HCT116 (cell line): Measurements from ENCODE around the gene RAP2C. TPM values are rescaled to one million over a fixed set of nuclear protein-coding genes. Genes with fewer than 3 reads are reported as not detected.

Source experiments
- ATAC-seq: fragments of 200-7000 bp; cut with Tn5 transposase; 2 replicates; pipeline ENCODE4 v1.9.1; 2020; ENCODE audit warnings: mild to moderate bottlenecking, moderate library complexity
- BruUV-seq: library from RNA; stranded (reverse); fragments of 400-500 nt; replicated peaks from 2 replicates; lab custom pipeline; 2021; lab: Mats Ljungman, UMichigan
- CTCF ChIA-PET: fragments of 300-600 bp; sonication (Branson Sonifier 250); formaldehyde crosslinking; loops from one replicate; lab custom pipeline; 2021; ENCODE audit warnings: antibody characterized with exemption; lab: Charles Lee
- POLR2A ChIA-PET: fragments of 300-600, 350-600 bp; sonication (Branson Sonifier 250); formaldehyde crosslinking; loops from one replicate; lab custom pipeline; 2021; ENCODE audit warnings: antibody characterized with exemption; lab: Charles Lee
- RAD21 ChIA-PET, 2 experiments: fragments of 300-600 bp; sonication (Branson Sonifier 250); formaldehyde crosslinking; loops; one replicate each; lab custom pipeline; 2023; ENCODE audit warnings: low total read pairs in 2 of 2; ENCODE audit not compliant: uncharacterized antibody in 2 of 2, unreplicated experiment in 2 of 2, low non-redundant PET in 1 of 2; lab: Charles Lee
- DNase-seq: peaks from one replicate; pipeline ENCODE4 v3.0.0-alpha.2; 2010; ENCODE audit warnings: low read depth, low spot score
- H2AFZ ChIP-seq: fragments of 200-600 bp; shearing (Covaris generic), sonication (generic); 2 replicates; pipeline ENCODE4 v1.6.1; 2017; ENCODE audit warnings: low read depth, mixed run types, mixed read lengths, antibody characterized with exemption, low read length; ENCODE audit not compliant: poor library complexity, severe bottlenecking
- H3K27ac ChIP-seq: 2 replicates; pipeline ENCODE4 v1.5.1; 2012; ENCODE audit warnings: low read depth, low read length
- H3K27me3 ChIP-seq: fragments of 200-600 bp; sonication (generic); 2 replicates; pipeline ENCODE4 v1.6.1; 2016; ENCODE audit warnings: mixed run types, low read length, mixed read lengths; ENCODE audit not compliant: insufficient read depth
- H3K36me3 ChIP-seq, 2 experiments: fragments of 200-500 bp in 1 of 2; fragments of 200-600 bp in 1 of 2; sonication (Bioruptor generic) in 1 of 2; sonication (generic) in 1 of 2; 2 replicates each; pipeline versions ENCODE4 v1.5.1 to v1.6.1; 2014 to 2016; ENCODE audit warnings: low read length in 2 of 2, inconsistent platforms in 1 of 2, mixed read lengths in 1 of 2, mixed run types in 1 of 2; ENCODE audit not compliant: insufficient read depth in 2 of 2, control insufficient read depth in 1 of 2
- H3K4me1 ChIP-seq, 2 experiments: fragments of 200-600 bp in 1 of 2; sonication (generic) in 1 of 2; 2 replicates each; pipeline versions ENCODE4 v1.5.1 to v1.6.1; 2012 to 2017; ENCODE audit warnings: low read length in 2 of 2, inconsistent platforms in 1 of 2, mild to moderate bottlenecking in 1 of 2, mixed read lengths in 1 of 2, mixed run types in 1 of 2, moderate library complexity in 1 of 2; ENCODE audit not compliant: insufficient read depth in 2 of 2, control insufficient read depth in 1 of 2
- H3K4me2 ChIP-seq: fragments of 200-600 bp; sonication (generic); 2 replicates; pipeline ENCODE4 v1.6.1; 2017; ENCODE audit warnings: mixed run types, low read length, mixed read lengths
- H3K4me3 ChIP-seq, 2 experiments: fragments of 200-600 bp in 1 of 2; sonication (generic) in 1 of 2; replicated peaks in 1 of 2; 2 replicates each; pipeline ENCODE4 v1.5.1; 2011 to 2016; ENCODE audit warnings: low read length in 2 of 2, control low read depth in 1 of 2, low read depth in 1 of 2, mild to moderate bottlenecking in 1 of 2, mixed read lengths in 1 of 2, mixed run types in 1 of 2
- H3K79me2 ChIP-seq: fragments of 200-600 bp; sonication (generic); 2 replicates; pipeline ENCODE4 v1.6.1; 2017; ENCODE audit warnings: mild to moderate bottlenecking, mixed run types, low read length, moderate library complexity, mixed read lengths; ENCODE audit not compliant: insufficient read depth
- H3K9ac ChIP-seq: fragments of 200-600 bp; sonication (generic); 2 replicates; pipeline ENCODE4 v1.6.1; 2016; ENCODE audit warnings: low read length, mixed read lengths
- H3K9me2 ChIP-seq: fragments of 200-600 bp; sonication (generic), shearing (Covaris generic); 2 replicates; pipeline ENCODE4 v1.6.1; 2017; ENCODE audit warnings: mixed run types, mild to moderate bottlenecking, moderate library complexity; ENCODE audit not compliant: insufficient read depth
- H3K9me3 ChIP-seq, 2 experiments: fragments of 200-500 bp in 1 of 2; fragments of 200-600 bp in 1 of 2; sonication (Bioruptor generic) in 1 of 2; sonication (generic) in 1 of 2; 2 replicates each; pipeline ENCODE4 v1.6.1; 2014 to 2017; ENCODE audit warnings: low read length in 2 of 2, mixed read lengths in 2 of 2, inconsistent platforms in 1 of 2, low read depth in 1 of 2, mild to moderate bottlenecking in 1 of 2, mixed run types in 1 of 2, moderate library complexity in 1 of 2; ENCODE audit not compliant: control insufficient read depth in 1 of 2, insufficient read depth in 1 of 2
- H4K20me1 ChIP-seq: fragments of 200-600 bp; sonication (generic), shearing (Covaris generic); 2 replicates; pipeline ENCODE4 v1.6.1; 2017; ENCODE audit warnings: mixed run types, mild to moderate bottlenecking, moderate library complexity; ENCODE audit not compliant: insufficient read depth
- ATF3 ChIP-seq: IDR thresholded peaks from 2 replicates; pipeline ENCODE4 v1.6.1; 2012
- CEBPB ChIP-seq: IDR thresholded peaks from 2 replicates; pipeline ENCODE4 v1.6.1; 2012; ENCODE audit warnings: low read depth
- EGR1 ChIP-seq: IDR thresholded peaks from 2 replicates; pipeline ENCODE4 v1.6.1; 2012; ENCODE audit warnings: low read depth
- ELF1 ChIP-seq: IDR thresholded peaks from 2 replicates; pipeline ENCODE4 v1.6.1; 2012; ENCODE audit warnings: low read depth, borderline replicate concordance
- FOSL1 ChIP-seq: IDR thresholded peaks from 2 replicates; pipeline ENCODE4 v1.6.1; 2012; ENCODE audit warnings: low read depth
- JUND ChIP-seq: IDR thresholded peaks from 2 replicates; pipeline ENCODE4 v1.6.1; 2012
- POLR2A ChIP-seq: IDR thresholded peaks from 2 replicates; pipeline ENCODE4 v1.7.0; 2011; ENCODE audit warnings: borderline replicate concordance; ENCODE audit not compliant: insufficient read depth, insufficient read length; ENCODE audit errors: extremely low read depth
- POLR2AphosphoS5 ChIP-seq: IDR thresholded peaks from 2 replicates; pipeline ENCODE4 v1.6.1; 2011; ENCODE audit warnings: mild to moderate bottlenecking, low read depth, low read length, moderate library complexity
- RAD21 ChIP-seq: IDR thresholded peaks from 2 replicates; pipeline ENCODE4 v1.6.1; 2012; ENCODE audit warnings: low read depth, mild to moderate bottlenecking
- SP1 ChIP-seq: IDR thresholded peaks from 2 replicates; pipeline ENCODE4 v1.6.1; 2012; ENCODE audit warnings: low read depth
- SRF ChIP-seq: IDR thresholded peaks from 2 replicates; pipeline ENCODE4 v1.6.1; 2012; ENCODE audit warnings: low read depth
- TCF7L2 ChIP-seq: IDR thresholded peaks from 2 replicates; pipeline ENCODE4 v1.7.0; 2011; ENCODE audit warnings: borderline replicate concordance, inconsistent platforms; ENCODE audit not compliant: insufficient read depth, insufficient read length; ENCODE audit errors: extremely low read depth
- YY1 ChIP-seq: IDR thresholded peaks from 2 replicates; pipeline ENCODE4 v1.6.1; 2011; ENCODE audit warnings: low read length, low read depth, moderate library complexity, mild to moderate bottlenecking; ENCODE audit not compliant: insufficient replicate concordance; ENCODE audit errors: extremely low read depth
- ZFX ChIP-seq: fragments of 450-650 bp; IDR thresholded peaks from 2 replicates; pipeline ENCODE4 v1.6.1; 2017
- ZNF274 ChIP-seq: fragments of 200-500 bp; sonication (Bioruptor generic); IDR thresholded peaks from 2 replicates; pipeline ENCODE4 v1.6.1; 2014; ENCODE audit warnings: mild to moderate bottlenecking, low read depth, low read length, inconsistent platforms
- intact Hi-C: fragments of 100-400 bp; cut with micrococcal nuclease; formaldehyde crosslinking; loops from 2 replicates; pipeline ENCODE4 v1.10.0; 2022
- total RNA-seq: library from RNA; stranded (reverse); gene quantifications from one replicate; pipeline ENCODE4 v1.2.1, GENCODE V29; 2021; ENCODE audit not compliant: unreplicated experiment
- TF ChIP-seq, protein P1 (sequence below): IDR thresholded peaks from 2 replicates; pipeline ENCODE4 v1.6.1; 2012; ENCODE audit warnings: low read depth
- TF ChIP-seq, protein P2 (sequence below), 3 experiments: fragments of 200-600 bp in 1 of 3; sonication (generic) in 1 of 3; IDR thresholded peaks in 2 of 3; conservative IDR thresholded peaks in 1 of 3; 2 replicates each; pipeline ENCODE4 v1.5.1; 2012 to 2017; ENCODE audit warnings: low read depth in 2 of 3, low read length in 2 of 3, antibody characterized with exemption in 1 of 3, borderline replicate concordance in 1 of 3, control low read depth in 1 of 3, mild to moderate bottlenecking in 1 of 3, mixed read lengths in 1 of 3, mixed run types in 1 of 3, moderate library complexity in 1 of 3; ENCODE audit not compliant: insufficient read depth in 1 of 3
- TF ChIP-seq, protein P3 (sequence below): IDR thresholded peaks from 2 replicates; pipeline ENCODE4 v1.6.1; 2012

Gene RAP2C
- total RNA-seq, 1 experiment from 2014 or later: 19.9 TPM

DNA sequence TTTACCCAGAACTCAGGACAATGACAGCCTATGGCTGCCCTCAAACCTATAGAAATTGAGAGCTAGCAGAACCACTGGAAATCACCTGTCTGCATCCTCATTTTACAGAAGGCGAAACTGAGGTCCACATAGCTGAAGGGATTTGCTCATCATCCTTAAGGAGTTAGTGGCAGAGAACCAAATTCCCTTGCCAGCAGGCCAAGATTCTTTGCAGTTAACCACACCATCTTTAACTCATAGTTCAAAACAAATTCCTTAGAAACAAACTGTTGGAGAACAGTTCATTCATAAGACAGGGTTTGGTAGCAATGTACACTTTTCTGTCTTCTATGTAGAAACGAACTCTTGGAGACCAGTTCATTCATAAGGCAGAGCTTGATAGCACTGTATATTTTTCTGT, 37.9 kb upstream of the RAP2C start:
- ATAC-seq: no peak
- intact Hi-C loops: no loop called here
- no peaks in the 10 kb centered on the region for H3K36me3 ChIP-seq
- H3K9me2 ChIP-seq: no peaks in the 10 kb centered on the region
- ChIA-PET RAD21 (no interaction called here), POLR2A (no interaction called here), CTCF (no interaction called here)
- H3K79me2 ChIP-seq: no peaks in the 10 kb centered on the region
- no peak overlapping the region for H2AFZ ChIP-seq
- no peaks in the 10 kb centered on the region for H4K20me1 ChIP-seq
- BruUV-seq: no TSS peak
- no peaks in the 10 kb centered on the region for H3K27me3 ChIP-seq
- H3K4me1 ChIP-seq: no peaks in the 10 kb centered on the region
- DNase-seq: no peak
- no peak overlapping the region for H3K4me3 ChIP-seq
- TF ChIP-seq, protein P1, sequence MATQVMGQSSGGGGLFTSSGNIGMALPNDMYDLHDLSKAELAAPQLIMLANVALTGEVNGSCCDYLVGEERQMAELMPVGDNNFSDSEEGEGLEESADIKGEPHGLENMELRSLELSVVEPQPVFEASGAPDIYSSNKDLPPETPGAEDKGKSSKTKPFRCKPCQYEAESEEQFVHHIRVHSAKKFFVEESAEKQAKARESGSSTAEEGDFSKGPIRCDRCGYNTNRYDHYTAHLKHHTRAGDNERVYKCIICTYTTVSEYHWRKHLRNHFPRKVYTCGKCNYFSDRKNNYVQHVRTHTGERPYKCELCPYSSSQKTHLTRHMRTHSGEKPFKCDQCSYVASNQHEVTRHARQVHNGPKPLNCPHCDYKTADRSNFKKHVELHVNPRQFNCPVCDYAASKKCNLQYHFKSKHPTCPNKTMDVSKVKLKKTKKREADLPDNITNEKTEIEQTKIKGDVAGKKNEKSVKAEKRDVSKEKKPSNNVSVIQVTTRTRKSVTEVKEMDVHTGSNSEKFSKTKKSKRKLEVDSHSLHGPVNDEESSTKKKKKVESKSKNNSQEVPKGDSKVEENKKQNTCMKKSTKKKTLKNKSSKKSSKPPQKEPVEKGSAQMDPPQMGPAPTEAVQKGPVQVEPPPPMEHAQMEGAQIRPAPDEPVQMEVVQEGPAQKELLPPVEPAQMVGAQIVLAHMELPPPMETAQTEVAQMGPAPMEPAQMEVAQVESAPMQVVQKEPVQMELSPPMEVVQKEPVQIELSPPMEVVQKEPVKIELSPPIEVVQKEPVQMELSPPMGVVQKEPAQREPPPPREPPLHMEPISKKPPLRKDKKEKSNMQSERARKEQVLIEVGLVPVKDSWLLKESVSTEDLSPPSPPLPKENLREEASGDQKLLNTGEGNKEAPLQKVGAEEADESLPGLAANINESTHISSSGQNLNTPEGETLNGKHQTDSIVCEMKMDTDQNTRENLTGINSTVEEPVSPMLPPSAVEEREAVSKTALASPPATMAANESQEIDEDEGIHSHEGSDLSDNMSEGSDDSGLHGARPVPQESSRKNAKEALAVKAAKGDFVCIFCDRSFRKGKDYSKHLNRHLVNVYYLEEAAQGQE: no peak
- TF ChIP-seq JUND (no peak), ZFX (no peak), FOSL1 (no peak), CEBPB (no peak), TCF7L2 (no peak), ZNF274 (no peak), SP1 (no peak), RAD21 (no peak), YY1 (no peak), EGR1 (no peak), POLR2A (no peak), ELF1 (no peak), POLR2AphosphoS5 (no peak), ATF3 (no peak), SRF (no peak)
- TF ChIP-seq, protein P2, sequence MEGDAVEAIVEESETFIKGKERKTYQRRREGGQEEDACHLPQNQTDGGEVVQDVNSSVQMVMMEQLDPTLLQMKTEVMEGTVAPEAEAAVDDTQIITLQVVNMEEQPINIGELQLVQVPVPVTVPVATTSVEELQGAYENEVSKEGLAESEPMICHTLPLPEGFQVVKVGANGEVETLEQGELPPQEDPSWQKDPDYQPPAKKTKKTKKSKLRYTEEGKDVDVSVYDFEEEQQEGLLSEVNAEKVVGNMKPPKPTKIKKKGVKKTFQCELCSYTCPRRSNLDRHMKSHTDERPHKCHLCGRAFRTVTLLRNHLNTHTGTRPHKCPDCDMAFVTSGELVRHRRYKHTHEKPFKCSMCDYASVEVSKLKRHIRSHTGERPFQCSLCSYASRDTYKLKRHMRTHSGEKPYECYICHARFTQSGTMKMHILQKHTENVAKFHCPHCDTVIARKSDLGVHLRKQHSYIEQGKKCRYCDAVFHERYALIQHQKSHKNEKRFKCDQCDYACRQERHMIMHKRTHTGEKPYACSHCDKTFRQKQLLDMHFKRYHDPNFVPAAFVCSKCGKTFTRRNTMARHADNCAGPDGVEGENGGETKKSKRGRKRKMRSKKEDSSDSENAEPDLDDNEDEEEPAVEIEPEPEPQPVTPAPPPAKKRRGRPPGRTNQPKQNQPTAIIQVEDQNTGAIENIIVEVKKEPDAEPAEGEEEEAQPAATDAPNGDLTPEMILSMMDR (IDR thresholded peaks at IDR 0.05 in 2 of 3, conservative IDR thresholded peaks at IDR 0.05 in 1 of 3; ENCODE audit: borderline replicate concordance in 1 of 3, insufficient read depth in 1 of 3, low read depth in 2 of 3, low read length in 2 of 3): no peak
- TF ChIP-seq, protein P3, sequence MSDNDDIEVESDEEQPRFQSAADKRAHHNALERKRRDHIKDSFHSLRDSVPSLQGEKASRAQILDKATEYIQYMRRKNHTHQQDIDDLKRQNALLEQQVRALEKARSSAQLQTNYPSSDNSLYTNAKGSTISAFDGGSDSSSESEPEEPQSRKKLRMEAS: no peak
- no peaks in the 10 kb centered on the region for H3K9me3 ChIP-seq
- no peak overlapping the region for H3K4me2 ChIP-seq
- no peak overlapping the region for H3K27ac ChIP-seq
- no peak overlapping the region for H3K9ac ChIP-seq
